ENCODE results near the gene HDHD3.
"Not testable (repeated sequence)": the region's sequence is repeated elsewhere in the genome, so short reads cannot be mapped to it uniquely, and the experiment has no call there.

The HDHD3 gene

GRCh38 chr9:113368982-113369854 is 7.6 kb downstream of the HDHD3 start:
- intact Hi-C loops (cut with DNase I), result no loop called here
- no peak for DNase-seq

GRCh38 chr9:113368348-113368981 is 8.3 kb downstream of the HDHD3 start:
- intact Hi-C loops (cut with DNase I), result no loop called here
- DNase-seq, result no peak

GRCh38 chr9:113365652-113366051 is 11.1 kb downstream of the HDHD3 start:
- DNase-seq; intact Hi-C loops (cut with DNase I): not testable (repeated sequence)

GRCh38 chr9:113364951-113365350 is 11.8 kb downstream of the HDHD3 start:
- intact Hi-C loops (cut with DNase I), result no loop called here
- no peak for DNase-seq

- intact Hi-C loops (cut with DNase I), result no loop called here
- DNase-seq, result no peak
These were observed 13.4 kb downstream of the HDHD3 start for GRCh38 chr9:113363336-113363735.

GRCh38 chr9:113361304-113362018 is 15.3 kb downstream of the HDHD3 start:
- DNase-seq, result peak in 1 of 10 donors; percentile 88
- intact Hi-C loops (cut with DNase I), result no loop called here

GRCh38 chr9:113360242-113360842 is 16.4 kb downstream of the HDHD3 start:
- no peak for DNase-seq
- intact Hi-C loops (cut with DNase I), result no loop called here

GRCh38 chr9:113359385-113359784 is 17.4 kb downstream of the HDHD3 start:
- DNase-seq, result no peak
- intact Hi-C loops (cut with DNase I), result no loop called here

GRCh38 chr9:113356686-113357292 is 20.0 kb downstream of the HDHD3 start:
- no peak for DNase-seq
- intact Hi-C loops (cut with DNase I), result no loop called here

GRCh38 chr9:113355040-113355596 is 21.7 kb downstream of the HDHD3 start:
- no peak for DNase-seq
- intact Hi-C loops (cut with DNase I), result no loop called here

GRCh38 chr9:113352411-113352810 is 24.4 kb downstream of the HDHD3 start:
- intact Hi-C loops (cut with DNase I), result no loop called here
- DNase-seq, result no peak

- no peak for DNase-seq
- intact Hi-C loops (cut with DNase I), result no loop called here
These were observed 24.8 kb downstream of the HDHD3 start for GRCh38 chr9:113352006-113352405.

- intact Hi-C loops (cut with DNase I), result no loop called here
- DNase-seq, result no peak
These were observed 25.8 kb downstream of the HDHD3 start for GRCh38 chr9:113350937-113351336.

- intact Hi-C loops (cut with DNase I), result no loop called here
- DNase-seq, result no peak
These were observed 26.6 kb downstream of the HDHD3 start for GRCh38 chr9:113350107-113350661.

GRCh38 chr9:113349445-113350094 is 27.2 kb downstream of the HDHD3 start, which contains the start of gene BSPRY:
Gene BSPRY (plus strand): TSS chr9:113349541. CDS start chr9:113349580, 39 bp downstream.
- intact Hi-C loops (cut with DNase I), result no loop called here
- DNase-seq, result no peak

- no peak for DNase-seq
- intact Hi-C loops (cut with DNase I), result no loop called here
These were observed 27.7 kb downstream of the HDHD3 start for GRCh38 chr9:113349066-113349444.

GRCh38 chr9:113348437-113348836 is 28.3 kb downstream of the HDHD3 start:
- intact Hi-C loops (cut with DNase I), result no loop called here
- DNase-seq, result no peak

GRCh38 chr9:113345671-113346070 is 31.1 kb downstream of the HDHD3 start:
- intact Hi-C loops (cut with DNase I), result no loop called here
- no peak for DNase-seq

- peak in 1 of 10 donors; percentile 37 for DNase-seq
These were observed 31.6 kb downstream of the HDHD3 start for GRCh38 chr9:113345190-113345589.

More at GRCh38 chr9:113345190-113345589, 31.6 kb downstream of the HDHD3 start:
- intact Hi-C loops (cut with DNase I), result no loop called here
